GM19463 (cell line): Measurements from ENCODE around the gene BZW2.
A peak's percentile ranks its signal among the peaks of the same experiment; 100 is the strongest.

Experiments
- ATAC-seq: cut with Tn5 transposase; IDR thresholded peaks from one replicate; pipeline ENCODE4 v1.9.1; 2021; ENCODE audit warnings: mild to moderate bottlenecking, moderate library complexity; ENCODE audit not compliant: unreplicated experiment

The BZW2 gene

GRCh38 chr7:16744518-16745250, 98.7 kb downstream of the BZW2 start:
- ATAC-seq: no peak

- no peak for ATAC-seq
Observed at GRCh38 chr7:16745645-16746044, 99.7 kb downstream of the BZW2 start.

GRCh38 chr7:16747102-16747501, 101.1 kb downstream of the BZW2 start:
- no peak for ATAC-seq

- ATAC-seq: peak; percentile 62
Observed at GRCh38 chr7:16753102-16753931, 107.3 kb downstream of the BZW2 start, which contains the start of gene TSPAN13. Gene TSPAN13, plus strand, starts transcription at chr7:16753755. Its CDS starts 213 bp downstream, at chr7:16753968.

GRCh38 chr7:16753932-16754855, 108.2 kb downstream of the BZW2 start:
- ATAC-seq: peak; percentile 17

DNA sequence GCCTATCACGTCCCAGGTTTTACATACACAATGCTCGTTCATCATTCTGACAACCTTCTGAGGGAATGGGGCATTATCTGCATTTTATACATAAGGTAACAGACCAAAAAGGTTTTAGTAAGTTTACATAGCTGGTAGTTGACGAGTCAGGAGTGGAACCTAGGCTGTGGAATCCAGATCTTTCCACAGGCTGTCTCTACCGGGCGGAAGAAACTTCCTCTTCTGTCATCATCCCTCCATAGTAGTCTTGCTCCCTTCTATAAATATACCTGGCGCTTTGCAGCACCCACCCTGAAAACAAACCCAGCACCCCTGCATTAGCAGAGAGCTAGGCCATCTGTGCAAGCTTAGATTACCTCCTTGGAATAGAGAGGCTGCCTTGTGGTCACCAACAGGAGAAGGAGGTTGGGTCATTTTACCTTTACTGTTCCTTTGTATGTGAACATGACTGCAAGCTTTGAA, 108.9 kb downstream of the BZW2 start:
- no peak for ATAC-seq

DNA sequence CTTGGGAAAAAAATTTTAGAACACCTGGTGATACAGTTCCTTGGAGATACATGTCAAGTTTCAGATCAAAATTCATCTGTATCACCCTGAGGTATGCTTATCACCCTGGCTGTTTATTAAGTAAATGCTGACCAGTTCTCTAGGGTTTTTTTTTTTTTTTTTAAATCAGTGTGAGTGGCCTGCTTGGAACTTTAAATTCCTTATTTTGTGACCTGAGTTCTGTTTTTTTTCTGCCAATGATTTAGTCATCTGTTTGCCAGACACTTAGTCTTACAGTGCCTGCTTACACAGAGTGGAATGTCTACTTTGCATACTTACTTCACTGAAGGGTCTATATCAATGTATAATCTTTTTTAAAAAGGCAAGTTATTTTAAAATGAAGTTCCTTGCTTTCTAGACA, 109.4 kb downstream of the BZW2 start:
- ATAC-seq: no peak
